Progenitor cell of endocrine pancreas (in vitro differentiated cells): ENCODE results near the gene CIAO3. TPM values are rescaled to one million over a fixed set of nuclear protein-coding genes. Genes with fewer than 3 reads are reported as not detected.
A peak's percentile ranks its signal among the peaks of the same experiment; 100 is the strongest.

ENCODE experiments used
- DNase-seq: peaks from one replicate; pipeline ENCODE4 v3.0.0; 2021; ENCODE audit warnings: low spot score; ENCODE audit not compliant: unreplicated experiment
- H3K27ac Mint-ChIP-seq: 2 replicates; pipeline ENCODE4 v1.8.0; 2021; ENCODE audit warnings: mild to moderate bottlenecking, moderate library complexity, mixed read lengths
- H3K27me3 Mint-ChIP-seq: 2 replicates; pipeline ENCODE4 v1.8.0; 2021; ENCODE audit warnings: mixed read lengths
- H3K36me3 Mint-ChIP-seq: 2 replicates; pipeline ENCODE4 v1.8.0; 2022; ENCODE audit warnings: mixed read lengths; ENCODE audit not compliant: insufficient read depth
- H3K4me1 Mint-ChIP-seq: 2 replicates; pipeline ENCODE4 v1.8.0; 2021; ENCODE audit warnings: low read depth, mixed read lengths
- H3K4me3 Mint-ChIP-seq: 2 replicates; pipeline ENCODE4 v1.8.0; 2021; ENCODE audit warnings: low read depth, mild to moderate bottlenecking, moderate library complexity, mixed read lengths
- H3K9me3 Mint-ChIP-seq: 2 replicates; pipeline ENCODE4 v1.8.0; 2021; ENCODE audit warnings: low read depth, mixed read lengths
- CTCF ChIP-seq: fragments of 200-600 bp; sonication (generic); IDR thresholded peaks from one replicate; pipeline ENCODE4 v1.5.0; 2021; ENCODE audit warnings: antibody characterized with exemption, mild to moderate bottlenecking; ENCODE audit not compliant: unreplicated experiment
- total RNA-seq: library from RNA; stranded (reverse); gene quantifications from 2 replicates; pipeline ENCODE4 v1.2.1, GENCODE V29; 2021

The CIAO3 gene
- total RNA-seq, 1 donor from 2014 or later, result 44.0 TPM

DNA sequence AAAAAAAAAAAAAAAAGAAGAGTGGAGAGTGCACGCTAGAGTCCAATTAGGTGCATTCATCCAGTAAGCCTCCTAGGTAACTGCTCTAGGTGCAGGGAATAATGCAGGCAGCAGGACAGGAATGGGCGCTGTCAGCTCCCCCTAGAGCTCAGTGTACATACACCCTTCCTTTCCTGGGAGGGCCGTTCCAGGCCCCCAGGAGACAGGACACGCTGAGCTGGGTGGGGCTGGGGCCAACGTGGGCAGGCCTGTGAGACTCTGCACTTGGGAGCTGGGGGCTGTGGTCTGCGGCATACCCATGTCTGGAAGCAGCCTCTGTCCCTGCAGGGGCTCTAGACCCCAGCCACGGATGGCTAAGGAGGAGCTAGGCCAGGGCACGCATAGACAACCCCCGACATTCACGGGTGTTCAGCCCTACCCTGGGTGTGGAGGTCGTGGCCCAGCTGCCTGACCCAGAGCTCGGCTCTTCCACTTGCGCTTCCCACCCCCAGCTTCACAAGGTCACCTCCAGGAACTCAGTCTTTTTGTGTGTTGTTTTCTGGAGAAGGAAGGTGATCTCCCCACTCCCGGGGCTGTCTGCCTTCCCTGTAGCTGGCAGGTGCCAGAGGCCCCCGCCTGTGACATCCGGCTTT is 20.9 kb downstream of the CIAO3 start:
- Mint-ChIP-seq H3K36me3 (no peaks in the 10 kb centered on the region), H3K27ac (peak overlapping the region; percentile 90), H3K4me3 (peak overlapping the region; percentile 77), H3K27me3 (no peaks in the 10 kb centered on the region), H3K4me1 (peaks cover 12% of the 10 kb centered on the region), H3K9me3 (no peaks in the 10 kb centered on the region)
- peak; percentile 31 for TF ChIP-seq CTCF
- no peak for DNase-seq

- DNase-seq, result no peak
- Mint-ChIP-seq H3K4me1 (peaks cover 12% of the 10 kb centered on the region), H3K4me3 (peak overlapping the region; percentile 37), H3K9me3 (no peaks in the 10 kb centered on the region), H3K36me3 (no peaks in the 10 kb centered on the region), H3K27ac (no peak overlapping the region), H3K27me3 (no peaks in the 10 kb centered on the region)
- TF ChIP-seq CTCF, result no peak
These were observed 21.9 kb downstream of the CIAO3 start for GRCh38 chr16:718922-719321.

- no peak for TF ChIP-seq CTCF
These were observed 22.4 kb downstream of the CIAO3 start for GRCh38 chr16:718389-718788.

DNA sequence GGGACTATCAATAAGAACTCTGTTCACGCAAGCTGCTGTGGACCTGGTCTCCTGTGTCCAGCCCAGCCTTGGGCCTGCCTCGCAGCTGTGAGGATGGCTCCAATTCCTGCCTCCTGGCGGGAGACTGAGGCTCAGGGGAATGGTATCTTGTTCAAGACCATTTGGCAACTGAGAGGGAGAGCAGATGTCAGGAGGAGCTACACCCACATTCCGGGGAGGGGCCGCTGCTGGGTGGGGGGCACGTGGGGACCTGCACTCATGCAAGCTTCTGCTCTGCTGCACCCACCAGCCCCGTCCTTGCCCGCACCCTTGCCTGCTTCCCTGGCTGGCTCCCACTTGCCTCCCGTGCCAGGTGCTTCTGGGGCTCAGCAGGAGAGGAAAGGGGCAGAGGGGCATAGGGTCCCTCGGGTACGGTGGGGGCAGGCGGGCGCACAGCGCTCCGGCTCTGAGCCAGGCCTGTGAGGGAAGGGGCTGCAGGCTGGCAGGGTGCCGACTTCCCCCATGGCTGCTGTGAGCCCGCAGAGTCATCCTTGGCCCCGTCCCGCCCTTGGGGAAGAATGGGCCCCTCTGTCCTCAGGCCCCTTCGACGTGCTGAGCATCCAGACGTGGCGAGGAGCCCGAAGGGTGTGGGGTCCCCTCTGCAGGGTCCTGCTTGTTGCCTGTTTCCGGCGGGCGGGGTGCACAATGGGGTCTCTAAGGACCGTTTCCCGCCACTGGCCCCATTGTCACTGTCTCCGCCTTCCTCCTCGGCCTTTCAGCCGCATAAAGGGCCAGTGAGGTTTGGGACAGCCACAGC is 23.1 kb downstream of the CIAO3 start:
- Mint-ChIP-seq H3K27me3 (peaks cover 3% of the 10 kb centered on the region), H3K4me3 (no peak overlapping the region), H3K36me3 (no peaks in the 10 kb centered on the region), H3K4me1 (peaks cover 12% of the 10 kb centered on the region), H3K27ac (no peak overlapping the region), H3K9me3 (no peaks in the 10 kb centered on the region)
- TF ChIP-seq CTCF, result no peak
- no peak for DNase-seq

More at GRCh38 chr16:718389-718788, 22.4 kb downstream of the CIAO3 start:
- Mint-ChIP-seq H3K36me3 (no peaks in the 10 kb centered on the region), H3K4me3 (no peak overlapping the region), H3K27ac (no peak overlapping the region), H3K9me3 (no peaks in the 10 kb centered on the region), H3K4me1 (peaks cover 12% of the 10 kb centered on the region), H3K27me3 (no peaks in the 10 kb centered on the region)
- no peak for DNase-seq

- DNase-seq, result no peak
- H3K36me3 Mint-ChIP-seq, result no peaks in the 10 kb centered on the region
- H3K27me3 Mint-ChIP-seq, result peaks cover 5% of the 10 kb centered on the region
- H3K4me1 Mint-ChIP-seq, result peaks cover 12% of the 10 kb centered on the region
- H3K9me3 Mint-ChIP-seq, result no peaks in the 10 kb centered on the region
- TF ChIP-seq CTCF, result no peak
- peak overlapping the region; percentile 74 for H3K4me3 Mint-ChIP-seq
- no peak overlapping the region for H3K27ac Mint-ChIP-seq
These were observed 23.9 kb downstream of the CIAO3 start for GRCh38 chr16:716768-717325.
